ENCODE data around the gene MAPK1IP1L. TPM values are rescaled to one million over a fixed set of nuclear protein-coding genes. Genes with fewer than 3 reads are reported as not detected.

MAPK1IP1L gene
- total and polyA plus RNA-seq, 12 donors = 23.6 to 105 (median 77.2) TPM

DNA sequence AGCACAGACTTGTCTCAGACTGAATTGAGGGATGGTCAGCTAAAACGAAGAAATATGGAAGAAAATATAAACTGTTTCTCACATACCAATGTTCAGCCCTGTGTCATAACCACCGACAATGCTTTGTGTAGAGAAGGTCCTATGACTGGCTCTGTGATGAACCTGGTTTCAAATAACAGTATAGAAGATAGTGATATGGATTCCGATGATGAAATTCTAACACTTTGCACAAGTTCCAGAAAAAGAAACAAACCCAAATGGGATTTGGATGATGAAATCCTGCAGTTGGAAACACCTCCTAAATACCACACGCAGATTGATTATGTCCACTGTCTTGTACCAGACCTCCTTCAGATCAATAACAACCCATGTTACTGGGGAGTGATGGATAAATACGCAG lies 7.9 kb upstream of the MAPK1IP1L start:
- no peaks in the 10 kb centered on the region for H3K27me3 ChIP-seq
- ATAC-seq (no peak), DNase-seq (no peak)
- TF ChIP-seq, protein P1, sequence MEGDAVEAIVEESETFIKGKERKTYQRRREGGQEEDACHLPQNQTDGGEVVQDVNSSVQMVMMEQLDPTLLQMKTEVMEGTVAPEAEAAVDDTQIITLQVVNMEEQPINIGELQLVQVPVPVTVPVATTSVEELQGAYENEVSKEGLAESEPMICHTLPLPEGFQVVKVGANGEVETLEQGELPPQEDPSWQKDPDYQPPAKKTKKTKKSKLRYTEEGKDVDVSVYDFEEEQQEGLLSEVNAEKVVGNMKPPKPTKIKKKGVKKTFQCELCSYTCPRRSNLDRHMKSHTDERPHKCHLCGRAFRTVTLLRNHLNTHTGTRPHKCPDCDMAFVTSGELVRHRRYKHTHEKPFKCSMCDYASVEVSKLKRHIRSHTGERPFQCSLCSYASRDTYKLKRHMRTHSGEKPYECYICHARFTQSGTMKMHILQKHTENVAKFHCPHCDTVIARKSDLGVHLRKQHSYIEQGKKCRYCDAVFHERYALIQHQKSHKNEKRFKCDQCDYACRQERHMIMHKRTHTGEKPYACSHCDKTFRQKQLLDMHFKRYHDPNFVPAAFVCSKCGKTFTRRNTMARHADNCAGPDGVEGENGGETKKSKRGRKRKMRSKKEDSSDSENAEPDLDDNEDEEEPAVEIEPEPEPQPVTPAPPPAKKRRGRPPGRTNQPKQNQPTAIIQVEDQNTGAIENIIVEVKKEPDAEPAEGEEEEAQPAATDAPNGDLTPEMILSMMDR (IDR thresholded peaks at IDR 0.05) = no peak
- no peak overlapping the region for H3K4me3 ChIP-seq
- H3K9me3 ChIP-seq = no peaks in the 10 kb centered on the region
- no peaks in the 10 kb centered on the region for H3K4me1 ChIP-seq
- H3K36me3 ChIP-seq = peaks cover 0 to 47% (median 13%) of the 10 kb centered on the region in 9 donors
- WGBS, 2 donors = 94% methylated on average over 5 of the region's 5 CpGs
- H3K27ac ChIP-seq = no peak overlapping the region
- intact Hi-C loops (cut with DNase I) = no loop called here

DNA sequence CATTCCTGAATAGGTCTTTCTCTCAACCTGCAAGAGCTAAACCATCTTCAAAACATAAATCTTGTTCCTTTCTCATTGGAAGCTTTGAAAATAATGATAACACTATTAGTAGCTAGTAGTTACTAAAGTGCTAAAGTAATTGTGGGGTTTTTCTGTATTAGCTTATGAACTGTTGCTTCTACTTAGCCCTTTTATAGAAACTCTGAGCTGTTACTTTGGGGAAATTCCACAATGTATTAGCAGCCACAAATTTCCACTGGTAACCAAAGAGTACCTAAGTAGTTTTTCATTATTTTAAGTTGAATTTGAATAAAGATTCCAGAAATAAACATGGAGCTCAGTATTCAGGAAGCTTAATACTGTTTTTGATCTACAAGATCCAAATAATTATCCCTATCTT lies 6.4 kb upstream of the MAPK1IP1L start:
- TF ChIP-seq, protein P1 (IDR thresholded peaks at IDR 0.05) = no peak
- ATAC-seq (no peak), DNase-seq (no peak)
- no peak overlapping the region for H3K27ac ChIP-seq
- no peaks in the 10 kb centered on the region for H3K27me3 ChIP-seq
- H3K9me3 ChIP-seq = no peaks in the 10 kb centered on the region
- peaks cover 0 to 33% (median 13%) of the 10 kb centered on the region in 9 donors for H3K36me3 ChIP-seq
- intact Hi-C loops (cut with DNase I) = no loop called here
- H3K4me1 ChIP-seq = no peaks in the 10 kb centered on the region
- no peak overlapping the region for H3K4me3 ChIP-seq

DNA sequence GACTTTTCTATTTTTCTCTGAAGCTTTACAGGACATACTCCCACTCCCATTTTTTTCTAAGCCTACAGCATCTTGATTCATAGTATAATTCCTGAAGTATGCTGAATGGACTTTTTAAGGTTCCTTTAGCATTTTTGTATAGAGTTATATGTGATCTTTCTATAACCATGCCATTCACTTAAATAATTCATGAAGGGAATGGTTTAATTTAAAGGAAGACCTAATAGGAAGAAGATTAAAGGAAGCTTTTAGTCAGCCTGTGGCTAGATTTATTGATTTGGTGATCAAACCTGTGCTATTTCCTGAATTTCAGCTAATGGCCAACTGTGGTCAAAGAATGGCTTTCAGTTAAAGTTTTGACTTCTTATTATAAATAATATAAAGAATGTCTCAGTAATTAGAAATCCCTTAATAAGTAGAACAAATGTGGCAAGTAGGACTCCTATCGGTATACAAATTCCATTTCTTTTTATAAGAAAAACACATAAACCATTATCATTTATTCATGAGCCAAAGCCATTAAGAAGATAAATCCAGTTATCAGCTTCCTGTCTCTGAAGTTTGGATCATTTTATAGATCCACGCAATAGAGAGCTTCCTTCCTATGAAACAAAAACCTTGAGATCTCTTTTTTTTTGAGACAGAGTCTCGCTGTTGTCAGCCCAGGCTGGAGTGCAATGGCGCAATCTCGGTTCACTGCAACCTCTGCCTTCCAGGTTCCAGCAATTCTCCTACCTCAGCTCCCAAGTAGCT lies 4.0 kb upstream of the MAPK1IP1L start:
- no peak for DNase-seq
- TF ChIP-seq, protein P1 (IDR thresholded peaks at IDR 0.05) = no peak
- Histone ChIP-seq H3K36me3 (peaks cover 0 to 30% (median 13%) of the 10 kb centered on the region in 9 donors), H3K27me3 (no peaks in the 10 kb centered on the region), H3K27ac (no peak overlapping the region), H3K9me3 (no peaks in the 10 kb centered on the region), H3K4me3 (no peak overlapping the region), H3K4me1 (peaks cover 0 to 10% (median 8%) of the 10 kb centered on the region in 9 donors)
- ATAC-seq = no peak
- 92 to 93% methylated on average over 5 of the region's 5 CpGs for WGBS, 2 donors
- intact Hi-C loops (cut with DNase I) = loop anchor here in 1 of 10 donors (2.0 kb wide), 1 partner anchor 17 kb away; no protein-coding TSS in a partner anchor

DNA sequence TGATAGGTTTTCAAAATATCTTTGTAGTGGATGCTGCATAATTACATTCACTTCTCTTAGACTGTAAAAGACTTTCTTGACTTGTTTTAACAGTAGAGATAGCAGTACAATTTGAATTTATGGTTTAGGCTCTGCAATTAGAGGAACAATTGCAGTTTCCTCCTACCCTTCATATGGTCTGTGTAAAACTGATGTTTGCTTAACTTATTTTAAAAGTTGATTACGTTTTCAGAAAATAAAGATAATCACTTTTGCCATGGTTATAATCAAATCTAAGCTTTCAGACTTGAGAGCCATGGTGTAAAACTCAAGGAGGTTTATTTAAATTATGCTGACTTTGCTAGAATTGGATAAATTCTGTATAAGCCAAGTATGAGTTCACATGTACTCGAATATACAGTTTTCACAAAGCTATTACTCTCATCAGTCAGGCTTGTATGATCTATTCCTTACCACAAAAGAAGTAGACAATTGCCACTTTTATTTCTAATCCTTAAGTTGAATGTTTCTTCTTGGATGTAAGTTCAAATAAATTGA lies 2.5 kb upstream of the MAPK1IP1L start:
- Histone ChIP-seq H3K4me1 (peaks cover 0 to 25% (median 21%) of the 10 kb centered on the region in 9 donors), H3K27ac (no peak overlapping the region), H3K4me3 (no peak overlapping the region), H3K27me3 (no peaks in the 10 kb centered on the region), H3K36me3 (peaks cover 0 to 24% (median 4%) of the 10 kb centered on the region in 9 donors), H3K9me3 (no peaks in the 10 kb centered on the region)
- ATAC-seq (no peak), DNase-seq (no peak)
- TF ChIP-seq, protein P1 (IDR thresholded peaks at IDR 0.05) = no peak
- intact Hi-C loops (cut with DNase I) = loop anchor here in 1 of 10 donors (2.0 kb wide), 1 partner anchor 18 kb away; no protein-coding TSS in a partner anchor
- 90 to 96% methylated on average over 2 of the region's 2 CpGs for WGBS, 2 donors
